NCI-H82 treated with DMSO at 0.1 percent for 48 hours (cell line): ENCODE data around the gene MTPN.
A peak's percentile ranks its signal among the peaks of the same experiment; 100 is the strongest.

ENCODE experiments used
- DNase-seq: peaks from one replicate; lab custom pipeline; 2025; ENCODE audit not compliant: unreplicated experiment; lab: John Stamatoyannopoulos, UW

MTPN gene

DNA sequence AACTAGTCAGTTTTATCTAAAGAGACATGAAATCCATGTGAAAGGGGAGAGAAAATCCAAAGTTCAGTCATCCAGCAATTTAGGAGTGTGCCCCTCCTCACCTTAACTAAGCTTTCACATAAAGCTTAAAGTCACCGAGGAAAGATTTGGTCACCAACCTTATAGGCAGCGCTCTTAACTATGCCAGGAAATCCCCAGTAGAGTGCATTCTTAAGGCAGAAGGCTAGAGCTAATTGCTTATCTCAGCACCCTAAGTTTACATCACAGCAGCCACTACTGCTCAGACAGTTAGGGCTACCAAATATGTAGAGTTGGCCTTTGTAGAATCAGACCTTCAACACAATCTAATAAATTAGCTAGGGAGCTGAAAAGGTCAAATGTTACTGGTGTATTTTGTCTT, 47.9 kb downstream of the MTPN start:
- DNase-seq: no peak

DNA sequence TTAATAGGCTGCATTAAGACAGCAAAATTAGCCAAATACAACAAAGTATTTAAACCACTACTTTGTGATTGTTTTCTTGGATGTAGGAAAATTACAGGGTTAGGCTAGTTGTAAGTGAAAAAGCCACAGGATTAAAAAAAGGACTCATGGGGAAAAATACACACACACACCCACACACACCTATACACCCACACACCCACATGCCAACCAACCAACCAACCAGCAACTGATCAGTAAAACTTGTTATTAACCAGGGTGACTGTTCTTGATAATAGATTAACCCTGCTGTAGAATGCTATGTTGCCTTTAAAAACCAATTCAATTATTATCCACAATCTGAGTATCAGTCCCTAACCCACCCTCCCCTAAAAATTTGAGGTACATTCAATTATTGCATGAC, 49.0 kb downstream of the MTPN start:
- DNase-seq: no peak

DNA sequence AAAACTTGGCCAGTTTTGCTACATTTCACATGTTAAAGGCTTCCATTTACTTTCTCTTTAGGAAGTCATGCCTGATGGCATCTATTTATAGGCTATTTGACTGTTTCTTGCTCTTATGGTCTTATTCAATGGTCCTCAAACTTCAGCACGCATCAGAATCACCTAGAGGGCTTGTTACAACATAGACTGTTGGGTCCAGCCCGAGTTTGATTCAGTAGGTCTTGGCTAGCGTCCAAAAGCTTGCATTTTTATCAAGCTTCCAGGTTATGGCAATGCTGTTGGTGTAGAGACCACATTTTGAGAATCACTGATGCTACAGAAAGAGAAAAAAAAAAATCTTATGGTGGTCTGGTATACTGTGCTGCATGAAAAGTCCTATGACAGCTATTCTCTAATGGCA, 51.9 kb downstream of the MTPN start:
- DNase-seq: no peak

DNA sequence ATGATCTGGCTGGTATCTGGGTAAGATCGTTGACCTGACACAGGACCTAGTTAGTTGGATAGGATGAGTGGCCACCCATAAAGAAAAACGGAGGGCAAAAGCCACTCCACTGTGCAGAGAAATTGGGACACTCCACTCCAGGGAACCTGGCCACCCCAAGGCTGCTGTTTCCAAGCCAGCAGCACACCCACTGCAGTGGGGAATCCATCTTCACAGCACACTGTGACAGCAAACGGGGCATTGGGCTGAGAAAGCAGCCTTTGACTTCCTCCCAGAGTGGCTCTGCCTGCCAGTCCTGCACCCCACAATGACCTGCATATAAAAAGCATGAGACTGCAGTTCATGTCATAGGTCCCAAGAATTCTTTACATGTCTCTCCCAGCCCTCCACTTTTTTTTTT, 52.9 kb downstream of the MTPN start:
- no peak for DNase-seq

DNA sequence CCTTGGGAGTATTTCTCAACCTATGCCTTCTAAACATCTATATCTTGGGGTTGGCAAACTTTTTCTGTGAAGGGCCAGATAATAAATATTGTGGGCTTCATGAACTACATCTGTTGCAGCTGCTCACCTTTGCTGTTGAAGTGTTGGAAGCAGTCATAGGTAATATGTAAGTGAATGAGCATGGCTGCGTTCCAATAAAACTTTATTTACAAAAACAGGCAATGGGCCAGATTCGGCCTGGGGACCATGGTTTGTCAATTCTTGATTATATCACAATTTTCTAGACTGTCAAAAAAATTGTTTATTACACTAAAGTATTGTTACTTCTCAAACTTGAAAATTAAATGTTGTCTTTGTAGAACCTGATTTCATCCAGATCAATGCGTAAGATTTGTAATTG, 54.9 kb downstream of the MTPN start:
- DNase-seq: no peak

DNA sequence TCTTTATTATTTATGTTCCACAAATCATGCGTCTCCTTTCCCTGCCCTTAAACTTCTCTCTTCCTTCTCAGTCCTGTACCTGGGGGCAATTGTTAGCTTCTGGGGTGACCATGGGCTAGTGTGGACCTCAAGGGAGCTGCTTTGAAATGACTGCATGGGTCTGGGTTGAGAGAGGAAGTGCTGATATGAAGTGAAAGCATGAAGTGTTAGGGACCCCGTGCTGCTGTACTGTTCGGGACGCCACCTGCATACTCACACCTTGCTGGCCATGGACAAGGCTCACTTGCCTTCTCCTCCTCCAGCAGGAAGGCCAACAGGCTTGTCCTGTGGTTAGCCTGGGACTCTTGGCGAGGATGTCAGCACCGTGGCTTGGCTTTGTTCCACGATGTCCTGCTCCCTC, 56.7 kb downstream of the MTPN start:
- no peak for DNase-seq

DNA sequence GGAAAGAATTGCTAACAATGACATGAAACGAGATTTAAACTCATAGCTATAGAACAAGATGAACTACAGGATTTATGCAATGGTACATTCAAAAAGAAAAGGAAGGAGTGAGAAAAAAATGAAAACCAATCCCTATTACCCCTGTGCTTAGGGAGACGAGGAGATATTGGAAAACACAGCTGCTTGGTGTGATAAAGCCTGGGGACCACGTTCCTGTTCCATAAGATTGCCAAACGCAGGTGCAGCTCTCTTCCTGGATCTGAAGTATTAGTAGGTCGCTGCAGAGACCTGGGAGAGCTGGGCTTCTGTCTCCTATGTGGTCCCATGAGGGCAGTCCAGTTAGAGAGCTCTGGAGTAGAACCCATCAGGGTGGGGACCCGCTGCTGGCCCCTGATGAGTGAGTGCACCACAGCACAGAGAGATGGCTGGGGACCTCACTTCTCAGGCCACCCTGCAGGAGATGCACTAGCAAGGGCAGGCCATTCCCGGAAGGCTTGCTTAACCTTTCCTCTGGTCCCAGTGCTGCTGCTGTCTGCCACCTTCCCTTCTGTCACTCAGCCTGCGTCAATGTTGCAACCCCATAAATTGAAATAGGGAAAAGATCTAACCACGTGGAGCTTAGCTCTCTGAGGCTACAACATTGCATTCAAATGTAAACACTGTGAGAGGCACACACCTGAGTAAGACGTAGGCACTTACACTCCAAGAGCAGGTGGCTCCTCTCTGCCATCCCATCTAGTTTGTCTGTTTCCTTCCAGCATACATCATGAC, 57.9 kb downstream of the MTPN start:
- DNase-seq: no peak

DNA sequence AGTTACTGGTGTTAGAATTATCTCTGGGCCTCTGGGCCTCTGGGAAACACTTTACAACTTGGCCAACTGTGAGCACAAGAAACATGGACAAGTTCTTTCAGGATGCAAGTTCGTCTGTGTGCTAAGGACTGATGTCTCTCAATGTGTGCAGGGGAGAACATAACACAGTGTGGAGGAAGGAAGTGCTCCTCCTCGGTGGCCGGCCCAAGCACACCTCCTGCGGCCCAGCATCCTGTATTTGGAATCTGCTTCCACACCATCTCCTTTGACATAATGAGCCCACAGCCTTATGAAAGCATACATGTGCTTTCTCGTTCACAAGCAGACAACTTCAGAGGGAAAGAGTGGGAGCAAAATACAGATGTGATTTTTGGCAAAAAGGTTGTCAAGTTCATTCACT, 59.0 kb downstream of the MTPN start:
- no peak for DNase-seq

DNA sequence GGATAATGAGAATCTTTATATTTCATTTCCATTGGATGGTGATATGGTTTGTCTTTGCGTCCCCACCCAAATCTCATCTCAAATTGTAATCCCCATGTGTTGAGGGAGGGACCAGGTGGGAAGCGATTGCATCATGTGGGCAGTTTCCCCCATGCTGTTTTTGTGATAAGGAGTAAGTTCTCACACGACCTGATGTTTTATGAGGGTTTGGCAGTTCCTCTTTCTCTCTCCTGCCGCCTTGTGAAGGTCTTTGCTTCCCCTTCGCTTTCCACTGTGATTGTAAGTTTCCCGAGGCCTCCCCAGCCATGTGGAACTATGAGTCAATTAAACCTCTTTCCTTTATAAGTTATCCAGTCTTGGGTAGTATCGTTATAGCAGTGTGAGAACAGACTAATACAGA, 59.4 kb downstream of the MTPN start:
- DNase-seq: no peak

DNA sequence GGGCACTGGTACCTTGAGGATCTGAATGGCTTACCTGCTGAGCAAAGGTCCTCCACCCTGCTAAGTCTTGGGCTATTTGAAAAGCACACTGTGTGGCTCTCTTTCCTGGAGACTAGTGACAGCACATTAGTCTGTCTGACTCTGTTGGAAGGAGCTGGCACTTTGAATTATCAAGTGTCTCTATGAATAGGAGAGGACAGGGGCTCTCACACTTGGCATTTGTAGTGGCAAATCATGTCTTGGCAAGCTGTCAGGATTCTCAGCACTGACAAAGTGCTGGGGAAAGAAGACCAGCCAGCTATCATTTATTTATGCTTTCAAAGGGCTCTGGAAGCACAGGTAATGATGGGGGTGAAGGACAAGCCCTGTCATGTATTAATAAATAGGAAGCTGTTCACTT, 62.8 kb downstream of the MTPN start:
- no peak for DNase-seq

DNA sequence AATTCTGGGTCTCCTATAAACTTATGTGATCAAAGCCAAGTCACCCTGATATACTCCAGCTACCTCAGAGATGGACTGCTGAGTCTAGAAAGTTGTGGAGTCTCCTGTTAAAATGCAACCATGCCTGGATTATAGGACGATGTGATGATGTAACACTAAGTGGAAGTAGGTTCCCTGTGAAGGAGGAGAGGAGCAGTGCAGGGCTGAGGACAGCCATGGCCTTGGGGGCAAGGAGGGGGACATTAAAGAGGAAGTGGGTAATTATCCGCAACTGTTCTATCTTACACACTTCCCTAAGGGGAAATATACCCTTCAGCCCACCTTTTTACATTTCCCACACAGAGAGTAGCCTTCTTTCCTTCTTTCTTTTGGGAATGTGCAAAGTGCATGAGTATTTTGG, 63.8 kb downstream of the MTPN start:
- no peak for DNase-seq

DNA sequence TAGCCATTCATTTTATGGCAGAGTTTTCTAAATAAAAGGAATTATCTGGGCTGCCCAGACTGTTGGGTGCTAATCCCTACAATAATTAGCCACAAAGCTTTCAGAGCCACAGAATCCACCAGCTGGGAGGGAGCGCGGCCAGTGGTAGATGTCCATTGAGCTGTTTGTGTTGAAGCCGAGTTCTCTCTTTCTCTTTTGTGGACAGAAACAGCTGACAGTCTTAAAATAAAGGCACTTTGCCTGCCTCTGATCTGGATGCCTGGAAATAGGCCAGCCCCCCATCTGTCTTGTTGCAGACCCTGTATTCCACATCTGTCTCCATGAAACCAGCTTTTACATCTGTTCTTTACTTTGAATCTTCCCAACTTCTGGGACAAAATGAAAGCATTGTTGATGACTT, 66.1 kb downstream of the MTPN start:
- DNase-seq: peak; percentile 81

DNA sequence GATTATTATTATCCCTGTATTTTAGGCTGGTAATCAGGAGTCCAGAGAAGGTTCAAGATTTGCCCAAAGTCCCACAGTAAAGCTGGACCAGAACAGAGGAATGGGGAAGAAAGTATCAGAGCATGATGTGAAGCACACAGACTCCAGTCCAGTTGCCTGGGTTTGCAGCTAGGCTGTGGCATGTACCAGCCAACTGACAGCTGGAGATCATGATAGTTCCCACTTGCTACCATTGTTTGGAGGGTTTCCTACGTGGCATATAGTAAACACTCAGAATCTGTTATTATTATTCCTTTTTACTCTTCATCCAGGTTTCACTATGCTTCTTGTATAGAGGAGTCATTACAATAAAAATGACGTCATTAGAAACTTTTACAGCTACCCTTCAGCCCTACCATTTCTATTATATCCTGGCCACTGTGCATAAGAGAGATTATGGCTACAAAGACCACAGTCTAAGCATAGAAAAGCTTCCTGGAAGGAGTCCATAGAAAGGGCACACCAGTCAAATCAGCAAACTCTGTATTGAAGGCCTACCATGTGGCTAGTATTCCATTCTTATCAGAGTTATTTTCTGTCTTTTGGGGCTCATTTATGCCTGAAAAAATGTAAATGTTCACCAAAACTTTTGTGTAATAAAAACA, 66.6 kb downstream of the MTPN start:
- DNase-seq: peak; percentile 45

DNA sequence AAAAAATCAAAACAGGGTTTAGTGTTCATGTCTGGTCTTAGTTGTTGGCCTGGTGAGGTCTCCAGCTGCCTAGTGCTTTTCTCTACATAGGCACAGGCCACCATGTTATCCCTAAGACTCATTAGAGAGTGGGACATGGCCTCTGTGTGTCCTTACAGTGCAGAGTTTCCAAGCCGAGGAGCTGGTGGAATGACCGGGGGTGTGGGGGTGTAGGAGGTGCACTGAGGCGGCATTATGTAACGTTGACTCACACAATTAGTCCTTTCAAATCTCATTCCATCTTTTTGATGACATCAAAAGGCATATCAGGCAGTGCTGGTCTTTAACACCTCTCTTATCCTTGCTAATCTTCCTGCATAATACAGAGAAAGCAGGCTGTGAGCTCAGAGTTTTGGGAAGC, 71.3 kb downstream of the MTPN start:
- no peak for DNase-seq

DNA sequence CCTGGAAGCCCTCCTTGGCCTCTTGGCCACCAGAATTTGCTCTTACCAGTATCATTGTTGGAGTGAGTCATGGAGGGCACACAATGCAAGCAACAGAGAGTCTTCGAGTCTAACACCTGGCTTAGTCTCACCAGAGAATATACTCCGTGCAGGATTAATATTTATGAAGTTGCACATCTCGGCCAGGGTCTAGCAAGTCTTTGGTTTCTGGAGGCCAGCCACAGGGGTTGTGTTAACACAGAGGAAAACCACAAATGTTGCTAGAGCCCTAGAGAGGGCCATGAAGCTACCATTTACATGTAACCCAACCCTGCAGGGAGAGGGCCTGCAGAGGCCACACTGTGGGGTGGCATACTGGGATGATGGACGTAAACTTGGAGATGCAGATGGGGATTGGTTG, 71.8 kb downstream of the MTPN start:
- no peak for DNase-seq

DNA sequence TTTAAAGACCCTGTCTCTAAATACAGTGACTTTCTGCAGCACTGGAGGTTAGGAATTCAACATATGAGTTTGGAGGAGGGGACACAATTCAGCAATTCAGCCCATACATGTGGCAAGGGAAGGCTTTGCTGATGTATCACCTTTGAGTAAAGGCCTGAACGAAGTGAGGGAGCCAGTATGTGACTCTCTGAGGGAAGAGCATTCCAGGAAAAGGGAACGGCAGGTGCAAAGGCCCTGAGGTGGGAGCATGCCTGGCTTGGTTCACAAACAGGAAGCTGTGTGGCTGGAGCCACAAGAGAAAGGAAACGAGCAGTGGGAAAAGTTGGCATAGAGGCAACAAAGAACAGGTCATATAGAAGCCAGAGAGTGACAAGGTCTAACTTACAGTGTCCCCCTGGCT, 72.9 kb downstream of the MTPN start:
- no peak for DNase-seq

DNA sequence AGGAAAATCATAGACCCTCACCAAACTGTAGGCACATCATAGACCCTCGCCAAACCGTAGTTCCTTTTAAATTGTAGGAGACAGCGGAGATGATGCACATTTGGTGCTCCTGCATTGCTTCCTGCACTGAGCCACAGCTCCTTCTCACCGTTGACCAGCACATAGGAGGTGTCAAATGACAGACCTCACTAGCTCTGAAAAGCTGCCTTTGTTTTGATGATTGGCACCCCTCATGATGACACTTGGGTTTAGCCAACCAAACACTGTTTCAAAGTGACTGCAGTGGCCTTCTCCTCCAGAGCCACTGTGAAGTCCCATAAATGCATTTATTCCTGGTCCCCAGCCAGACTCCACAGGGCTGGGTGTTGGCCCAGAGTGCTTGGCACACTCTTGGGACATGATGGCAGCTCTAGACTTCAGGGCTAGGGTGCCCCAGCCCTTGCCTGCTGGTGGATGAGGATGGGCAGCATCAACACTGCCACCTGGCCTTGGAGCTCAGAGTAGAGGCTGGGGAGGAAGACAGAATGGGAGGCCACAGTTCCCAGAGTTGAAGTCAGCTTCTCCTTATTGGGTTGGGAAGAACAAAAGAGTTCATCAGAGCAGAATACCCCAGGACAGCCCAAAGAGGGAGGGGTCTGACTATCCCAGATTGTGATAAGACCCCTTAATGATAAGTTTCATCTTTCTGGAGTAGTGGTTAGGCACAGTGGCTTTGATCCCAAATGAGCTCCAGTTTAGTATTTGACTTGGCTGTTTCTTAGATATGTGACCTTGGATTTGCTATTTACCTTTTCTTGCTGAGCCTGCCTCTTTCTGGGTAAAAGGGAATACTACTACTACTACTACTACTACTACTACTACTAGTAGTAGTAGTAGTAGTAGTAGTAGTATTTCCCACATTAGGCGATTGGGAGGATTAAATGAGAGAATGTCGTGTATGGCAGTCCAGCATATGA, 75.3 kb downstream of the MTPN start:
- DNase-seq: no peak

DNA sequence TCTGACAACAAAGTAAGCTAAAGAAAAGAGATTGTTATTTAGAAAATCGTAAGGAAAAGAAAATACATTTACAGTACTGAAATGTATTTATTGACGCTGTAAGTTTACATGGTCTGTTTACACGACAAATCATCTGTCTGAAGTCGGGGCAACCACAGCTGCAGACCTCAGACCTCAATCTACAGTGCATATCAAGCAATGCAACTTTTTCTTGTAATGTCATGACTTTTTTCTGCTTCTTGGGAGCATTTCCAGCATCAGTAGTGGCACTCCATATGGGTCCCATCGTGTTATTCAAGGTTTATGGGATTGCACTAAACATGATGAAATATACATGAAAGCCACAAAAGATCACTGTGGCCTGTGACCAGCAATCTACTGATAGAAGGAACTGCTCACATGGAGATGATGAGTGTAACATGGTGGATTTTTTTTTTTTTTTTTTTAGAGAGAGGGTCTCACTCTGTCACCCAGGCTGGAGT, 77.1 kb downstream of the MTPN start:
- no peak for DNase-seq

DNA sequence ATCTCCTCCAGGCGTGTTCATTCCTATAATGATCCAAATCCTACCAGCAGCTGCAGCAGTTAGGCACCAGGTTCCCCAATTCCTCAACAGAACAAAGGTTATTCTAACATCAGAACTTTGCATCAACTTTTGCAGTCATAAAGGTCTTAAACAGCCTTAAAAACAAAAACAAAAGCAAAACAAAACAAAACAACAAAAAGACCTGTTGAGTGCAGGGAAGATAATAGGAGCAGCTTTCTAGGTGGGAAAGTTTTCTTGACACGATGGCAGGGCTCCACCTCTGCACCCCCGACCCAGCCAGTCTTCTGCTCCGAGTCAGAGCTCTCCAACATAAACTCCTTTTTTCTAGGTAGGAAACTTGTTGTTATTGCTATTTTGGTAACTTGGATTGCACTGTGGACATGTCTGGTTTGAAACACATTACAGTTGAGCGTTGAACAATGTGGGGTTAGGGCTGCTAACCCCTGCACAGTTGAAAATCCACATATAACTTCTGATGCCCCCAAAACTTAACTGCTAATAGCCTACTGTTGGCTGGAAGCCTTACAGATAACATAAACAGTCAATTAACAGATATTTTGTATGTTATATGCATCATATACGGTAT, 77.6 kb downstream of the MTPN start:
- no peak for DNase-seq

DNA sequence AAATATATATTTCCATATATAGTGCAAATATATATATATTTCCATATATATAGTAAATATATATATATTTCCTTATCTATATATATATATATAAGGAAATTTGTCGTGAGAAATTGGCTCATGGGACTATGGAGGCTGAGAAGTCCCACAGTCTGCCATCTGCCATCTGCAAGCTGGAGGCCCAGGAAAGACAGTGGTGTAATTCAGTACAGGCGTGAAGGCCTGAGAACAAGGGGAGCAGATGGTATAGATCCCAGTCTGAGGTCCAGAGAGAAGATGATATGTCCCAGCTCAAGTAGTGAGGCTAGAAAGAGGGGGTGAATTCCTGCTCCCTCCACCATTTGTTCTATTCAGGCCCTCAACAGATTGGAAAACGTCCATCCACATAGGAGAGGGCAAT, 78.9 kb downstream of the MTPN start:
- no peak for DNase-seq

DNA sequence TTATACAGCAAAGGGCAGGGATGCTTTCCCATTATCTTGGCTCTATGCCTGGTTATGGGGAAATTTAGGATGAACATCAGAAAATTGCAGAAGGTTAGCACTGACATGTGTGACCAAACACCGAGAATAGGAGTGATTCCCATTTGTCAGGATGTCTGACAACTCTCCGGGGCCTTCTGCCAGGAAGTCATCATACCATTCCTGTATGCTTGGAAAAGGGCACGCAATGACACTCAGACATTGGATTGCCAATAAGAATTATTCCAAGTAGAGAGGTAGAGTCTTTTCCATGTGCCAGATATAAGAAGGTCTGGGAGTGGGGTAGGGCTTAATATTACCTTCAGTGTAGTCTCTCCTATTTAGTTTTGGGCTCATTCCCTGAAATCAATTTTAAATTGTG, 82.3 kb downstream of the MTPN start:
- no peak for DNase-seq
